ENCODE measurements around the gene CD36. TPM values are rescaled to one million over a fixed set of nuclear protein-coding genes. Genes with fewer than 3 reads are reported as not detected.

CD36 gene
- total and polyA plus RNA-seq, 2 experiments from 2014 or later = 0.40 to 1.8 TPM

- Mint-ChIP-seq H3K27me3 (ENCODE audit: insufficient read depth, low read depth, poor library complexity) (no peaks in the 10 kb centered on the region), H3K4me3 (no peak overlapping the region), H3K27ac (no peak overlapping the region), H3K4me1 (peaks cover 3% of the 10 kb centered on the region; the same call in 2 of the 3 replicates), H3K36me3 (ENCODE audit: low read depth) (no peaks in the 10 kb centered on the region), H3K9me3 (no peaks in the 10 kb centered on the region)
- Histone ChIP-seq H3K79me2 (replicated peaks; ENCODE audit: insufficient read depth) (no peaks in the 10 kb centered on the region), H3K36me3 (ENCODE audit: insufficient read depth) (no peaks in the 10 kb centered on the region), H2AFZ (no peak overlapping the region), H3K9me2 (ENCODE audit: insufficient read depth) (no peaks in the 10 kb centered on the region), H3K27me3 (ENCODE audit: insufficient read depth) (no peaks in the 10 kb centered on the region), H3K4me3 (no peak overlapping the region), H4K20me1 (replicated peaks; ENCODE audit: insufficient read depth) (no peaks in the 10 kb centered on the region), H3K27ac (ENCODE audit: low read depth) (no peak overlapping the region), H3K4me2 (no peak overlapping the region), H3F3A (replicated peaks; ENCODE audit: low read depth) (no peaks in the 10 kb centered on the region), H3K4me1 (ENCODE audit: insufficient read depth) (no peaks in the 10 kb centered on the region)
- no peak for DNase-seq (ENCODE audit: low spot score)
- TF ChIP-seq EZH2 (IDR thresholded peaks at IDR 0.05; ENCODE audit: low read depth, unreplicated experiment) (no peak), ZNF462 (CRISPR knock-in tag; IDR thresholded peaks at IDR 0.05) (no peak), CTCF (conservative IDR thresholded peaks at IDR 0.05; ENCODE audit: low read depth in 2 of 2) (no peak), ZNF331 (CRISPR knock-in tag; IDR thresholded peaks at IDR 0.05; ENCODE audit: low read depth) (no peak), STAT1 (IDR thresholded peaks at IDR 0.05; ENCODE audit: unreplicated experiment) (no peak), NANOG (IDR thresholded peaks at IDR 0.05; ENCODE audit: borderline replicate concordance) (no peak), CREB1 (CRISPR knock-in tag; IDR thresholded peaks at IDR 0.05; ENCODE audit: low read depth) (no peak), ETS1 (IDR thresholded peaks at IDR 0.05) (no peak), JUNB (IDR thresholded peaks at IDR 0.05; ENCODE audit: unreplicated experiment) (no peak), POLR2AphosphoS5 (IDR thresholded peaks at IDR 0.05; ENCODE audit: low read depth) (no peak), REST (IDR thresholded peaks at IDR 0.05; ENCODE audit: unreplicated experiment) (no peak), ZNF114 (CRISPR knock-in tag; IDR thresholded peaks at IDR 0.05) (no peak), EZH2phosphoT487 (IDR thresholded peaks at IDR 0.05; ENCODE audit: unreplicated experiment) (no peak)
- ATAC-seq = no peak
Observed at GRCh38 chr7:80589631-80590030, 48.8 kb upstream of the CD36 start.
